AG04450 (cell line): Measurements from ENCODE around the gene SULT1B1. TPM values are rescaled to one million over a fixed set of nuclear protein-coding genes. Genes with fewer than 3 reads are reported as not detected.

Experiments
- CTCF ChIA-PET: fragments of 300-600, 350-600 bp; formaldehyde crosslinking; extraction: SDS; loops from one replicate; lab custom pipeline; 2022; ENCODE audit warnings: antibody characterized with exemption, inconsistent platforms; lab: Charles Lee
- POLR2A ChIA-PET: fragments of 350-600 bp; formaldehyde crosslinking; extraction: SDS; loops from one replicate; lab custom pipeline; 2021; ENCODE audit warnings: antibody characterized with exemption, inconsistent platforms; lab: Yijun Ruan, JAX
- DNase-seq: peaks from one replicate; pipeline ENCODE4 v3.0.0-alpha.2; 2011; ENCODE audit warnings: low read depth, low spot score
- H3K27ac ChIP-seq: one replicate; pipeline ENCODE4 v1.5.1; 2012; ENCODE audit warnings: low read depth, low read length, control low read depth
- H3K27me3 ChIP-seq: one replicate; pipeline ENCODE4 v1.6.0; 2012; ENCODE audit warnings: low read length; ENCODE audit not compliant: control insufficient read depth, insufficient read depth
- H3K4me3 ChIP-seq: 2 replicates; pipeline ENCODE4 v1.5.1; 2011; ENCODE audit warnings: mild to moderate bottlenecking, low read depth, low read length, control low read depth
- H3K9me3 ChIP-seq: 2 replicates; pipeline ENCODE4 v1.5.1; 2012; ENCODE audit warnings: low read length; ENCODE audit not compliant: control insufficient read depth, insufficient read depth
- polyA plus RNA-seq: library from polyadenylated mRNA; depleted of rRNA; stranded (reverse); fragments of >200 nt; gene quantifications from 2 replicates; pipeline ENCODE4 v1.2.3, GENCODE V29; 2011
- TF ChIP-seq, protein P1 (sequence below): IDR thresholded peaks from 2 replicates; pipeline ENCODE4 v1.5.1; 2011; ENCODE audit warnings: low read depth, low read length, control low read depth, inconsistent platforms

SULT1B1 gene
- polyA plus RNA-seq, 1 experiment, result not detected

DNA sequence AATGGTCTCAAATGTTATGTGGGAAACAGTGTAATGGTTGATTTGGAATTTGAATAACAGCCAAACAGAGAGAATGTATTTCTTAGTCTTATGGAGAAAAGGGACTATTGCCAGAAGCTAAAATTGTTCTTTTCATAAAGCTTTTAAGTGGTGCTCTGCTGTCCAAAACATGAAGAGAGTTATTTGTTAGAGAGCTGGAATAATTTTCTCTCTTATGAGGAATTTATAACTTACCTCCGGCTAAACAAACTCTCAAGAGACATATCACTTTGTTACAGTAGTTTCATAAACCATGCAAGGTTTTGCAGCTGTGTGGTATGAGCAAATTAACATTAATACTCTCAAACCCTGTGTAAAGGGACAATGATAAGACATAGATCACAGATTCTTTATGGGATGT lies 28.6 kb downstream of the SULT1B1 start:
- H3K9me3 ChIP-seq, result no peaks in the 10 kb centered on the region
- TF ChIP-seq, protein P1, sequence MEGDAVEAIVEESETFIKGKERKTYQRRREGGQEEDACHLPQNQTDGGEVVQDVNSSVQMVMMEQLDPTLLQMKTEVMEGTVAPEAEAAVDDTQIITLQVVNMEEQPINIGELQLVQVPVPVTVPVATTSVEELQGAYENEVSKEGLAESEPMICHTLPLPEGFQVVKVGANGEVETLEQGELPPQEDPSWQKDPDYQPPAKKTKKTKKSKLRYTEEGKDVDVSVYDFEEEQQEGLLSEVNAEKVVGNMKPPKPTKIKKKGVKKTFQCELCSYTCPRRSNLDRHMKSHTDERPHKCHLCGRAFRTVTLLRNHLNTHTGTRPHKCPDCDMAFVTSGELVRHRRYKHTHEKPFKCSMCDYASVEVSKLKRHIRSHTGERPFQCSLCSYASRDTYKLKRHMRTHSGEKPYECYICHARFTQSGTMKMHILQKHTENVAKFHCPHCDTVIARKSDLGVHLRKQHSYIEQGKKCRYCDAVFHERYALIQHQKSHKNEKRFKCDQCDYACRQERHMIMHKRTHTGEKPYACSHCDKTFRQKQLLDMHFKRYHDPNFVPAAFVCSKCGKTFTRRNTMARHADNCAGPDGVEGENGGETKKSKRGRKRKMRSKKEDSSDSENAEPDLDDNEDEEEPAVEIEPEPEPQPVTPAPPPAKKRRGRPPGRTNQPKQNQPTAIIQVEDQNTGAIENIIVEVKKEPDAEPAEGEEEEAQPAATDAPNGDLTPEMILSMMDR, result no peak
- H3K4me3 ChIP-seq, result no peak overlapping the region
- no peaks in the 10 kb centered on the region for H3K27me3 ChIP-seq
- CTCF ChIA-PET, result no interaction called here
- no peak for DNase-seq
- H3K27ac ChIP-seq, result no peak overlapping the region
- POLR2A ChIA-PET, result no interaction called here

DNA sequence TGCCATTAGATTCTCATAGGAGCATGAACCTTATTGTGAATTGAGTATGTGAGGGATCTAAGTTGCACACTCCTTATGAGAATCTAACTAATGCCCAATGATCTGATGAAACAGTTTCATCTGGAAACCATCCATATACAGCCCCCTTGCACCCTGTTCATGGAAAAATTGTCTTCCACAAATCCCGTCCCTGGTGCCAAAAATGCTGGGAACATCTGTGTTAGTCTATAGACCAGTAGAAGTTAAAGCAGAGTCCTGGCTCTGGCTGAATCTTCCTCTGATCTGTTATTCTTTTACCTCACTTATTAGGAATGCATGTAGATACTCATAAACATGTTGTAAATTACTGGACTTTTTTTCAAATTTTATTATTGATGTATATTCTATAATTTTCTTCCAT lies 29.2 kb downstream of the SULT1B1 start:
- Histone ChIP-seq H3K9me3 (no peaks in the 10 kb centered on the region), H3K27me3 (no peaks in the 10 kb centered on the region), H3K4me3 (no peak overlapping the region), H3K27ac (no peak overlapping the region)
- POLR2A ChIA-PET, result no interaction called here
- CTCF ChIA-PET, result no interaction called here
- TF ChIP-seq, protein P1, result no peak
- DNase-seq, result no peak

DNA sequence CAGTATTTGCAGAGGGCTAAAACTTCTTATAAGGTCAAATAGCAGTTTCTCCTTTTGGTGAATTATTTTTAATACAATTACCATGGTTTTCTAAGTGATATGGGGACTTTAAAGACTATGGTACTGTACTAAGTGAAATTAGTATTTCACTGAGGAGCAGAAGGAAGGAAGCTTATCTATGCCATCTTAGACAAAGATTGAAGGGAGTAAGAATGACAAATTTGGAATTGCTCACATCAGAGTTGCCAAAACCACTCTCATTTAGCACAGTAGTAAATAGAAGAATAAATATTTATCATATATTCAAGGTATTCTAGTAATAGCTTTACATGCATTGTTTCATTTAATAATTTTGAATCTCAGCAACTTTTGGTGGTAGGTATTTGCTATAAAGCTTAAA lies 30.4 kb downstream of the SULT1B1 start:
- Histone ChIP-seq H3K27ac (no peak overlapping the region), H3K27me3 (no peaks in the 10 kb centered on the region), H3K9me3 (no peaks in the 10 kb centered on the region), H3K4me3 (no peak overlapping the region)
- no peak for DNase-seq
- TF ChIP-seq, protein P1, result no peak
- CTCF ChIA-PET, result no interaction called here
- POLR2A ChIA-PET, result no interaction called here

DNA sequence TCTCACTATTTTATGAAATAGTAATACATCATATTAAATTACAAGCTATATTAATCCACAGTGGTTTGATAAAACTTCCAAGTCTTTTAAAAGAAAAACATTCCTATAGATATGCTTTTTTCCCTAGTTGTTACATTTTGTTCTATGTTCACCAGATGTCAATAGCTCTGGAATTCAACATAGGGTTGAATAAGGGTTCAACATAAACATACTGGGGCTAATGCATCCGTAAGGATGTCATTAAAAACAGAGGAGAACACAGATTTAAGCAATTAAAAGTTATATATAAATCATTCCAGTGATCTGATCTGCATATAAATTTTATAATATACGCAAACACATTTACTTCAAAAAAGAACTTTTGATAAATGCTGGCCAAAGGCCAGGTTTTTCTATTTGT lies 32.5 kb downstream of the SULT1B1 start:
- ChIA-PET CTCF (no interaction called here), POLR2A (no interaction called here)
- Histone ChIP-seq H3K27ac (no peak overlapping the region), H3K9me3 (no peaks in the 10 kb centered on the region), H3K4me3 (no peak overlapping the region), H3K27me3 (no peaks in the 10 kb centered on the region)
- DNase-seq, result no peak
- TF ChIP-seq, protein P1, result no peak

DNA sequence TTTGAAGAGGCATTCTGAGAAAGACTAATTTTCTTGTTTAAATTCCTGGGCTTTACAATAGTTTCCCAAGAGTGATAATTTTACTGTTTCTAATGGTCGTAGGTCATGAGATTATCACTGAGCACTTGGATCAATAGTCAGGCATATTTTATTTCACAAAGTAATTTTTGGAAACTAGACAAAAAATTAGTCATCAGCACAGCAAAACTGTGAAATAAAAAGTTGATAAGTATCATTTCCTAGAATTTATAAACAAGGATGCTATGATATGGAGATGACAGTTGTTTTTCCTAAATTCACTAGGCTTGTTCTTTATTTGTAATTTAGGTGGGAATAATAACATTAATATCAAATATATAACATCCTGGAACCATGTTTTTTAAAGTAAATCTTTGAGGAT lies 33.0 kb downstream of the SULT1B1 start:
- TF ChIP-seq, protein P1, result no peak
- Histone ChIP-seq H3K27ac (no peak overlapping the region), H3K27me3 (no peaks in the 10 kb centered on the region), H3K9me3 (no peaks in the 10 kb centered on the region), H3K4me3 (no peak overlapping the region)
- POLR2A ChIA-PET, result no interaction called here
- CTCF ChIA-PET, result no interaction called here
- no peak for DNase-seq
